HepG2 (cell line): ENCODE results near the gene STIMATE. TPM values are rescaled to one million over a fixed set of nuclear protein-coding genes. Genes with fewer than 3 reads are reported as not detected.

Source experiments
- ATAC-seq: fragments of 200-7000 bp; cut with Tn5 transposase; 3 replicates; pipeline ENCODE4 v1.9.1; 2020; ENCODE audit warnings: mild to moderate bottlenecking, moderate library complexity
- BruUV-seq: library from RNA; stranded (reverse); fragments of 400-500 nt; replicated peaks from 2 replicates; lab custom pipeline; 2021; lab: Mats Ljungman, UMichigan
- CTCF ChIA-PET: fragments of 300-600 bp; formaldehyde crosslinking; extraction: SDS; loops from one replicate; lab custom pipeline; 2021; ENCODE audit warnings: low total read pairs, inconsistent platforms, low intra/inter-chr PET ratio; lab: Yijun Ruan, JAX
- POLR2A ChIA-PET: fragments of 350-600 bp; sonication (Branson Sonifier 250); formaldehyde crosslinking; loops from one replicate; lab custom pipeline; 2020; ENCODE audit warnings: antibody characterized with exemption, inconsistent platforms; lab: Yijun Ruan, JAX
- DNase-seq: peaks from one replicate; pipeline ENCODE4 v3.0.0-alpha.2; 2015; ENCODE audit warnings: low spot score
- FAIRE-seq: peaks from 3 replicates; lab custom pipeline; 2011; peaks lifted over from hg19 to GRCh38; lab: Jason Lieb, UNC
- H2AFZ ChIP-seq: one replicate; pipeline ENCODE4 v1.6.1; 2011; ENCODE audit warnings: low read length, inconsistent platforms
- H3K27ac ChIP-seq: fragments of 300-600 bp; 3 replicates; pipeline ENCODE4 v1.8.0; 2011; ENCODE audit warnings: mixed run types, mild to moderate bottlenecking, mixed read lengths, low read length, inconsistent platforms; ENCODE audit not compliant: insufficient read depth; ENCODE audit errors: extremely low read length
- H3K27me3 ChIP-seq, 2 experiments: fragments of 200-600 bp in 1 of 2; 2 replicates in 1 of 2; 3 replicates in 1 of 2; pipeline versions ENCODE4 v1.6.0 to v1.8.0; 2011; ENCODE audit warnings: low read length in 2 of 2, mild to moderate bottlenecking in 2 of 2, moderate library complexity in 2 of 2, inconsistent platforms in 1 of 2; ENCODE audit not compliant: insufficient read depth in 2 of 2, control insufficient read depth in 1 of 2
- H3K36me3 ChIP-seq, 2 experiments: fragments of 200-600 bp in 1 of 2; replicated peaks in 1 of 2; 2 replicates in 1 of 2; 3 replicates in 1 of 2; pipeline versions ENCODE4 v1.5.1 to v1.8.0; 2011; ENCODE audit warnings: low read length in 2 of 2, inconsistent platforms in 1 of 2; ENCODE audit not compliant: insufficient read depth in 2 of 2, control insufficient read depth in 1 of 2
- H3K4me1 ChIP-seq: 2 replicates; pipeline ENCODE4 v1.5.1; 2012; ENCODE audit warnings: low read length, inconsistent platforms; ENCODE audit not compliant: insufficient read depth
- H3K4me2 ChIP-seq: 2 replicates; pipeline ENCODE4 v1.6.0; 2011; ENCODE audit warnings: low read depth, low read length, inconsistent platforms
- H3K4me3 ChIP-seq, 3 experiments: fragments of 200-600 bp in 1 of 3; sonication (generic), shearing (Covaris generic) in 1 of 3; replicated peaks in 1 of 3; 2 replicates each; pipeline ENCODE4 v1.5.1; 2011 to 2016; ENCODE audit warnings: low read length in 3 of 3, inconsistent platforms in 2 of 3, low read depth in 2 of 3, mild to moderate bottlenecking in 2 of 3, control low read depth in 1 of 3, mixed read lengths in 1 of 3; ENCODE audit not compliant: insufficient read depth in 1 of 3
- H3K79me2 ChIP-seq: one replicate; pipeline ENCODE4 v1.6.1; 2011; ENCODE audit warnings: low read length, inconsistent platforms; ENCODE audit not compliant: insufficient read depth
- H3K9ac ChIP-seq: 2 replicates; pipeline ENCODE4 v1.6.0; 2011; ENCODE audit warnings: mild to moderate bottlenecking, low read depth, low read length, inconsistent platforms; ENCODE audit not compliant: insufficient read depth
- H3K9me3 ChIP-seq: 2 replicates; pipeline ENCODE4 v1.5.1; 2012; ENCODE audit warnings: mild to moderate bottlenecking, low read length
- H4K20me1 ChIP-seq: 2 replicates; pipeline ENCODE4 v1.6.0; 2011; ENCODE audit warnings: inconsistent platforms, mild to moderate bottlenecking, low read length, moderate library complexity; ENCODE audit not compliant: insufficient read depth
- AKAP8 ChIP-seq: sonication (generic); formaldehyde crosslinking; IDR thresholded peaks from 2 replicates; pipeline ENCODE4 v1.5.1; 2020; ENCODE audit warnings: mild to moderate bottlenecking, missing genetic modification reagents
- BCL6 ChIP-seq: IDR thresholded peaks from 2 replicates; pipeline ENCODE4 v1.6.1; 2016; ENCODE audit warnings: missing genetic modification reagents, missing compliant biosample characterization
- CEBPG ChIP-seq: IDR thresholded peaks from 2 replicates; pipeline ENCODE4 v1.6.1; 2016
- GATAD2A ChIP-seq: IDR thresholded peaks from 2 replicates; pipeline ENCODE4 v1.6.1; 2016
- KDM3A ChIP-seq: IDR thresholded peaks from 2 replicates; pipeline ENCODE4 v1.6.1; 2018; ENCODE audit warnings: low read depth, missing compliant biosample characterization
- NFE2L2 ChIP-seq: fragments of 150-350 bp; IDR thresholded peaks from 2 replicates; pipeline ENCODE4 v1.6.1; 2014; ENCODE audit warnings: low read length
- POLR2A ChIP-seq, 2 experiments: IDR thresholded peaks; 2 replicates each; pipeline ENCODE4 v1.6.1; 2011; ENCODE audit warnings: low read depth in 2 of 2, low read length in 2 of 2, mild to moderate bottlenecking in 1 of 2, moderate library complexity in 1 of 2; ENCODE audit not compliant: insufficient read depth in 1 of 2
- RFX1 ChIP-seq: fragments of 450-650 bp; IDR thresholded peaks from 2 replicates; pipeline ENCODE4 v1.6.1; 2017
- SOX6 ChIP-seq, 2 experiments: fragments of 450-650 bp in 1 of 2; sonication (generic) in 1 of 2; formaldehyde crosslinking in 1 of 2; IDR thresholded peaks; 2 replicates each; pipeline versions ENCODE4 v1.4.0 to v1.6.1; 2017 to 2020; ENCODE audit warnings: antibody characterized with exemption in 1 of 2, mild to moderate bottlenecking in 1 of 2, missing genetic modification reagents in 1 of 2
- STAG1 ChIP-seq: sonication (generic); formaldehyde crosslinking; IDR thresholded peaks from 2 replicates; pipeline ENCODE4 v1.4.0; 2020; ENCODE audit warnings: missing genetic modification reagents
- ZBTB38 ChIP-seq: sonication (generic); formaldehyde crosslinking; IDR thresholded peaks from 2 replicates; pipeline ENCODE4 v1.5.1; 2020; ENCODE audit warnings: mild to moderate bottlenecking, missing genetic modification reagents
- ZFP1 ChIP-seq: IDR thresholded peaks from 2 replicates; pipeline ENCODE4 v1.6.1; 2016
- ZNF138 ChIP-seq: sonication (generic); formaldehyde crosslinking; IDR thresholded peaks from 2 replicates; pipeline ENCODE4 v1.5.0; 2020; ENCODE audit warnings: mild to moderate bottlenecking, low read depth, missing genetic modification reagents
- WGBS: methylation state at CpG from one replicate; pipeline ENCODE4 v1.1.6; 2017; ENCODE audit warnings: low lambda C conversion rate; 5-methylcytosine and 5-hydroxymethylcytosine counted together
- in situ Hi-C: cut with HindIII; loops from 2 replicates; pipeline ENCODE4 v1.10.0; 2017; ENCODE audit warnings: low pct_unique_long_range_greater_than_20kb; ENCODE audit not compliant: extremely low pct_ligation_motif_present
- intact Hi-C: fragments of 100-400 bp; cut with micrococcal nuclease; formaldehyde crosslinking; loops from one replicate; pipeline ENCODE4 v1.10.0; 2022; ENCODE audit not compliant: unreplicated experiment
- polyA plus RNA-seq, 8 experiments: library from polyadenylated mRNA; depleted of rRNA in 3 of 8; stranded (reverse) in 7 of 8; unstranded in 1 of 8; fragments of >200 nt; fragmentation: Illumina TruSeq in 4 of 8; extraction: Trizol in 4 of 8; gene quantifications; 2 replicates each; pipeline versions ENCODE4 v1.2.1 to v1.2.3, GENCODE V29; 2011 to 2016; ENCODE audit warnings: low read depth in 4 of 8, missing spikeins in 1 of 8, mixed read lengths in 1 of 8; ENCODE audit not compliant: insufficient read depth in 1 of 8
- total RNA-seq, 5 experiments: library from RNA; depleted of rRNA; stranded (reverse); fragments of >200 nt; fragmentation: Illumina TruSeq; extraction: Trizol; gene quantifications; 2 replicates each; pipeline ENCODE4 v1.2.3, GENCODE V29; 2016; ENCODE audit warnings: low read depth in 1 of 5
- TF ChIP-seq, protein P1 (sequence below), 2 experiments: fragments of 450-650 bp in 1 of 2; sonication (generic) in 1 of 2; formaldehyde crosslinking; IDR thresholded peaks; 2 replicates each; pipeline versions ENCODE4 v1.5.0 to v1.8.0; 2020 to 2022; ENCODE audit warnings: mild to moderate bottlenecking in 1 of 2, missing genetic modification reagents in 1 of 2

The STIMATE gene
- total and polyA plus RNA-seq, 2 of the 13 experiments (the other 11 are each of a cell fraction or from before 2014, with no cell fraction given) = 5.7 to 11.7 TPM

DNA sequence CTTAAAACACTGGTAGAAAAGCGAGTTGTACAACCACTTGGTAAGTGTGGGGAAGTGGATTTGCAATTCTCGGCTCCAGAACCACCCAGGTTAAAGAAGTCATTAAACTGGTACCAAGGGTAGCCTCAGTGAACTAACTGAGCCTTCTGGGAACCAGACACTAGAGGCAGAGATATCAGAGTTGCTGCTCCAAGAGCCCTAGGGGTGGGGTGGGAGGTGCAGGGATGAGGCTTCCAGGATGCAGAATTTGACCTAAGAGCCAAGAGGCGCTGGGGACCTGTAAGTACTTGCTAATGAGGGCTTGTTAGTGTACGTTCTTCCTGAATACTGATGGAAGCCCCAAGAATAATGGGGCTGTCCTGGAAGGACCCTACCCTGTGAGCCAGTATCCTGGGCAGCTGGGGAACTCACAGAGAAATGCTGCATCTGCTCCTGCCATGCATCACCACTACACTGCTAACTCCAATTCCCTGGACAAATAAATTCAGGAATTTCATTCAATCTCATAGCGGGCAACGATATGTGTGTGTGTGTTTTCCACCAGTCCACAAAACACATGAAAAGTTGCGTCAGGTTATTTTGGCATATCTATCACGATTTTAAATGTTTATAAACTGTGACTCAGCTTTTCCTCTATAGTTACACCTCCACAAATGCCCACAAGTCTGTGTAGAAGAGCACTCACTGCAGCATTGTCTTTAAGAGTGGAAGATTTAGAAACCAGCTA lies 23.8 kb downstream of the STIMATE start:
- TF ChIP-seq NFE2L2 (peak; percentile 41; the same call in 1 of the 2 replicates), SOX6 (IDR thresholded peaks at IDR 0.05) (no peak), SOX6 (CRISPR knock-in tag; IDR thresholded peaks at IDR 0.05) (no peak)

DNA sequence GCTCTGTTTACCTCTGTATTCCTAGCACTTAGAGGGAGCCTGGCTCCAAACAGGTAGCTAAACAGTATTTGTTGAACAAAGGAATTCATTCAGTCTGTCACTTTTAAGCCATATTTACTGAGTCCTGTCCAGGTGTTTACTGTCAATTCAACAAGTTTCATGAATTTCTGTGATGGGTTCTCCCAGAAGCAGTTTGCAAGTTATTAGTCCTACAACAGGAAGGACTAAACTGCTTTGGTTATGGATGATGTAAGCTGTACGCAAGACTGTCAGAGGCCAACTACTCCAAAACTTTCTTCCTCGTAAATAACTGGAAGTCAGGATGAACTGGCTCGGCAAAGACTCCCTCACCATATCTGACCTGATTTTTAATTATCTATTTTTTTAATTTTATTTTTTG lies 25.1 kb downstream of the STIMATE start:
- POLR2A ChIA-PET = no interaction called here
- Histone ChIP-seq H3K79me2 (no peaks in the 10 kb centered on the region), H3K36me3 (no peaks in the 10 kb centered on the region), H3K4me1 (peaks cover 36% of the 10 kb centered on the region), H3K9ac (no peak overlapping the region), H3K4me3 (no peak overlapping the region), H3K27ac (peak overlapping the region; percentile 23), H3K27me3 (no peaks in the 10 kb centered on the region), H3K4me2 (no peak overlapping the region), H4K20me1 (no peaks in the 10 kb centered on the region), H2AFZ (no peak overlapping the region), H3K9me3 (no peaks in the 10 kb centered on the region)
- 87% methylated on average over 3 of the region's 3 CpGs for WGBS
- no TSS peak for BruUV-seq
- FAIRE-seq (no peak), ATAC-seq (no peak; the same call in 2 of the 3 replicates), DNase-seq (no peak)
- intact Hi-C loops = no loop called here
- in situ Hi-C loops = no loop called here
- TF ChIP-seq, protein P1, sequence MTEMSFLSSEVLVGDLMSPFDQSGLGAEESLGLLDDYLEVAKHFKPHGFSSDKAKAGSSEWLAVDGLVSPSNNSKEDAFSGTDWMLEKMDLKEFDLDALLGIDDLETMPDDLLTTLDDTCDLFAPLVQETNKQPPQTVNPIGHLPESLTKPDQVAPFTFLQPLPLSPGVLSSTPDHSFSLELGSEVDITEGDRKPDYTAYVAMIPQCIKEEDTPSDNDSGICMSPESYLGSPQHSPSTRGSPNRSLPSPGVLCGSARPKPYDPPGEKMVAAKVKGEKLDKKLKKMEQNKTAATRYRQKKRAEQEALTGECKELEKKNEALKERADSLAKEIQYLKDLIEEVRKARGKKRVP (CRISPR knock-in tag; IDR thresholded peaks at IDR 0.05) = peak in 1 of 2 experiments; percentile 97; a peak in 2 of 4 replicates
- TF ChIP-seq CEBPG = peak; percentile 64
- TF ChIP-seq AKAP8 (CRISPR knock-in tag) = no peak
- TF ChIP-seq ZNF138 (CRISPR knock-in tag) = no peak
- TF ChIP-seq ZBTB38 (CRISPR knock-in tag) = no peak
- no peak for TF ChIP-seq ZFP1 (CRISPR knock-in tag)
- TF ChIP-seq RFX1 = no peak
- 0 out of 2 replicates have a peak, but pooled peaks have one; percentile 8 for TF ChIP-seq BCL6 (CRISPR knock-in tag)
- TF ChIP-seq STAG1 (CRISPR knock-in tag) = no peak
- TF ChIP-seq GATAD2A (CRISPR knock-in tag) = peak; percentile 50; the same call in 1 of the 2 replicates
- no peak for TF ChIP-seq KDM3A (CRISPR knock-in tag)
- no peak for TF ChIP-seq POLR2A (IDR thresholded peaks at IDR 0.05; ENCODE audit: insufficient read depth in 1 of 2, low read depth in 2 of 2, low read length in 2 of 2)
- CTCF ChIA-PET = no interaction called here

More for the DNA sequence above, 23.8 kb downstream of the STIMATE start:
- H3K79me2 ChIP-seq = no peaks in the 10 kb centered on the region
- H4K20me1 ChIP-seq = no peaks in the 10 kb centered on the region
- H3K4me1 ChIP-seq = peaks cover 36% of the 10 kb centered on the region
- in situ Hi-C loops = no loop called here
- no peak overlapping the region for H3K4me2 ChIP-seq
- 95% methylated on average over 8 of the region's 8 CpGs for WGBS
- H3K27ac ChIP-seq = no peak overlapping the region
- no TSS peak for BruUV-seq
- no peak for DNase-seq
- POLR2A ChIA-PET = no interaction called here
- no peaks in the 10 kb centered on the region for H3K9me3 ChIP-seq
- no peak overlapping the region for H3K4me3 ChIP-seq
- no peak overlapping the region for H2AFZ ChIP-seq
- no peak for ATAC-seq
- intact Hi-C loops = no loop called here
- CTCF ChIA-PET = no interaction called here
- no peak overlapping the region for H3K9ac ChIP-seq
- no peaks in the 10 kb centered on the region for H3K27me3 ChIP-seq
- no peak for FAIRE-seq
- no peaks in the 10 kb centered on the region for H3K36me3 ChIP-seq
